IPS-20b (cell line): Measurements from ENCODE around the gene ZNF354B.
A peak's percentile ranks its signal among the peaks of the same experiment; 100 is the strongest.
"Not testable (repeated sequence)": the region's sequence is repeated elsewhere in the genome, so short reads cannot be mapped to it uniquely, and the experiment has no call there.

Experiments used
- H3K27ac ChIP-seq: one replicate; pipeline ENCODE4 v1.5.1; 2013; ENCODE audit warnings: low read length
- H3K27me3 ChIP-seq: 2 replicates; pipeline ENCODE4 v1.6.1; 2013; ENCODE audit warnings: mild to moderate bottlenecking, low read length, inconsistent platforms; ENCODE audit not compliant: insufficient read depth
- H3K36me3 ChIP-seq: 2 replicates; pipeline ENCODE4 v1.6.1; 2013; ENCODE audit warnings: low read depth, mild to moderate bottlenecking, inconsistent platforms, low read length, moderate library complexity; ENCODE audit not compliant: insufficient read depth
- H3K4me1 ChIP-seq: 2 replicates; pipeline ENCODE4 v1.6.1; 2013; ENCODE audit warnings: mild to moderate bottlenecking, control low read depth, inconsistent platforms, low read length, moderate library complexity; ENCODE audit not compliant: insufficient read depth
- H3K4me3 ChIP-seq: 2 replicates; pipeline ENCODE4 v1.5.1; 2013; ENCODE audit warnings: mild to moderate bottlenecking, low read length, inconsistent platforms
- H3K9ac ChIP-seq: 2 replicates; pipeline ENCODE4 v1.6.1; 2013; ENCODE audit warnings: low read depth, mild to moderate bottlenecking, inconsistent platforms, low read length, moderate library complexity
- H3K9me3 ChIP-seq: 2 replicates; pipeline ENCODE4 v1.6.1; 2013; ENCODE audit warnings: mild to moderate bottlenecking, low read depth, low read length, inconsistent platforms; ENCODE audit not compliant: insufficient read depth

Gene ZNF354B

GRCh38 chr5:178859625-178860521, at the start of gene ZNF354B:
Gene ZNF354B, plus strand, starts transcription at chr5:178859953. Its CDS starts 1,095 bp downstream, at chr5:178861048.
- no peaks in the 10 kb centered on the region for H3K4me1 ChIP-seq
- H3K27ac ChIP-seq = no peak within 1 kb of the TSS
- peak within 1 kb of the TSS; percentile 69 for H3K4me3 ChIP-seq
- peaks cover 11% of the 10 kb centered on the region; the same call in 1 of the 2 replicates for H3K36me3 ChIP-seq
- H3K9me3 ChIP-seq = no peaks in the 10 kb centered on the region
- H3K9ac ChIP-seq = peak within 1 kb of the TSS; percentile 37; the same call in 1 of the 2 replicates
- peaks cover 3% of the 10 kb centered on the region; the same call in 1 of the 2 replicates for H3K27me3 ChIP-seq

- Histone ChIP-seq H3K9me3 (peaks cover 1% of the 10 kb centered on the region; the same call in 1 of the 2 replicates), H3K9ac (no peak overlapping the region), H3K27ac (no peak overlapping the region), H3K4me1 (no peaks in the 10 kb centered on the region), H3K4me3 (no peak overlapping the region), H3K27me3 (no peaks in the 10 kb centered on the region), H3K36me3 (no peaks in the 10 kb centered on the region)
Measured at GRCh38 chr5:178817506-178817905, 42.2 kb upstream of the ZNF354B start.

- Histone ChIP-seq H3K36me3 (no peaks in the 10 kb centered on the region), H3K9me3 (no peaks in the 10 kb centered on the region), H3K9ac (no peak overlapping the region), H3K4me3 (no peak overlapping the region), H3K27ac (no peak overlapping the region), H3K27me3 (no peaks in the 10 kb centered on the region), H3K4me1 (no peaks in the 10 kb centered on the region)
Measured at GRCh38 chr5:178818094-178818493, 41.7 kb upstream of the ZNF354B start.

- Histone ChIP-seq H3K36me3 (no peaks in the 10 kb centered on the region), H3K9ac (no peak overlapping the region), H3K27ac (no peak overlapping the region), H3K4me1 (no peaks in the 10 kb centered on the region), H3K9me3 (no peaks in the 10 kb centered on the region), H3K4me3 (no peak overlapping the region), H3K27me3 (no peaks in the 10 kb centered on the region)
Measured at GRCh38 chr5:178820001-178820400, 39.8 kb upstream of the ZNF354B start.

- no peaks in the 10 kb centered on the region for H3K27me3 ChIP-seq
- no peak overlapping the region for H3K4me3 ChIP-seq
- H3K4me1 ChIP-seq = peaks cover 12% of the 10 kb centered on the region; the same call in 1 of the 2 replicates
- H3K36me3 ChIP-seq = no peaks in the 10 kb centered on the region
- no peak overlapping the region; the same call in 1 of the 2 replicates for H3K9ac ChIP-seq
- no peak overlapping the region for H3K27ac ChIP-seq
- no peaks in the 10 kb centered on the region for H3K9me3 ChIP-seq
Measured at GRCh38 chr5:178825444-178825843, 34.3 kb upstream of the ZNF354B start.

- H3K9me3 ChIP-seq = no peaks in the 10 kb centered on the region
- H3K27me3 ChIP-seq = no peaks in the 10 kb centered on the region
- H3K9ac ChIP-seq = peak overlapping the region; percentile 43; the same call in 1 of the 2 replicates
- peak overlapping the region; percentile 8 for H3K27ac ChIP-seq
- no peak overlapping the region; the same call in 1 of the 2 replicates for H3K4me3 ChIP-seq
- H3K4me1 ChIP-seq = peaks cover 12% of the 10 kb centered on the region; the same call in 1 of the 2 replicates
- H3K36me3 ChIP-seq = no peaks in the 10 kb centered on the region
Measured at GRCh38 chr5:178826216-178826615, 33.5 kb upstream of the ZNF354B start.

GRCh38 chr5:178827636-178828035, 32.1 kb upstream of the ZNF354B start:
- Histone ChIP-seq H3K9ac (no peak overlapping the region), H3K27ac (no peak overlapping the region), H3K27me3 (no peaks in the 10 kb centered on the region), H3K4me1 (peaks cover 12% of the 10 kb centered on the region; the same call in 1 of the 2 replicates), H3K9me3 (no peaks in the 10 kb centered on the region), H3K4me3 (no peak overlapping the region), H3K36me3 (no peaks in the 10 kb centered on the region)

- Histone ChIP-seq H3K9me3 (0 out of 2 replicates have a peak, but pooled peaks cover 2% of the 10 kb centered on the region), H3K27ac (no peak overlapping the region), H3K36me3 (no peaks in the 10 kb centered on the region), H3K4me1 (peaks cover 6% of the 10 kb centered on the region; the same call in 1 of the 2 replicates), H3K9ac (no peak overlapping the region), H3K27me3 (no peaks in the 10 kb centered on the region), H3K4me3 (peak overlapping the region; percentile 42; the same call in 1 of the 2 replicates)
Measured at GRCh38 chr5:178831049-178831448, 28.7 kb upstream of the ZNF354B start.

GRCh38 chr5:178832618-178833201, 27.0 kb upstream of the ZNF354B start:
- 0 out of 2 replicates have a peak, but pooled peaks cover 2% of the 10 kb centered on the region for H3K9me3 ChIP-seq
- H3K4me1 ChIP-seq = no peaks in the 10 kb centered on the region
- peak overlapping the region; percentile 54; the same call in 1 of the 2 replicates for H3K4me3 ChIP-seq
- peak overlapping the region; percentile 41; the same call in 1 of the 2 replicates for H3K9ac ChIP-seq
- H3K27ac ChIP-seq = no peak overlapping the region
- no peaks in the 10 kb centered on the region for H3K36me3 ChIP-seq
- no peaks in the 10 kb centered on the region for H3K27me3 ChIP-seq

- Histone ChIP-seq H3K9ac (no peak overlapping the region), H3K36me3 (no peaks in the 10 kb centered on the region), H3K27ac (no peak overlapping the region), H3K4me3 (no peak overlapping the region), H3K9me3 (0 out of 2 replicates have a peak, but pooled peaks cover 2% of the 10 kb centered on the region), H3K27me3 (no peaks in the 10 kb centered on the region), H3K4me1 (no peaks in the 10 kb centered on the region)
Measured at GRCh38 chr5:178836628-178837027, 23.1 kb upstream of the ZNF354B start.

- H3K27me3 ChIP-seq, H3K9me3 ChIP-seq, H3K36me3 ChIP-seq, H3K27ac ChIP-seq, H3K4me1 ChIP-seq, H3K9ac ChIP-seq: not testable (repeated sequence)
- peak overlapping the region; percentile 38; the same call in 1 of the 2 replicates for H3K4me3 ChIP-seq
Measured at GRCh38 chr5:178838695-178839318, 20.9 kb upstream of the ZNF354B start.
